ENCODE data around the gene SORCS2. TPM values are rescaled to one million over a fixed set of nuclear protein-coding genes. Genes with fewer than 3 reads are reported as not detected.

The SORCS2 gene
- total and polyA plus RNA-seq, 2 of the 4 experiments (the other 2 are of a cell fraction), result 0.36 to 0.62 TPM

GRCh38 chr4:7307394-7308099 lies 115.2 kb downstream of the SORCS2 start:
- Histone ChIP-seq H2BK120ac (ENCODE audit: low read depth, low read length) (no peak overlapping the region), H3K4ac (ENCODE audit: low read depth, low read length) (no peak overlapping the region), H3K4me1 (ENCODE audit: control insufficient read depth, insufficient read depth, low read length) (no peaks in the 10 kb centered on the region), H4K20me1 (ENCODE audit: insufficient read depth, low read length) (no peaks in the 10 kb centered on the region), H2BK5ac (ENCODE audit: low read depth, low read length, poor library complexity, severe bottlenecking) (no peak overlapping the region), H3K23ac (ENCODE audit: low read depth, low read length) (no peak overlapping the region), H2AK9ac (replicated peaks; ENCODE audit: low read depth, low read length, poor library complexity) (peak overlapping the region; percentile 28), H3K79me1 (ENCODE audit: low read depth in 1 of 2, low read length in 2 of 2) (no peaks in the 10 kb centered on the region), H2BK15ac (ENCODE audit: low read depth, low read length) (no peak overlapping the region), H4K91ac (ENCODE audit: insufficient read depth, low read depth, low read length) (no peak overlapping the region), H3K9me1 (ENCODE audit: insufficient read depth, low read length) (peaks cover 4% of the 10 kb centered on the region; the same call in 1 of the 2 replicates), H3K9ac (ENCODE audit: low read depth, low read length) (no peak overlapping the region), H4K8ac (ENCODE audit: low read depth in 2 of 2, low read length in 2 of 2) (no peak overlapping the region), H3K9me3 (ENCODE audit: control insufficient read depth, insufficient read depth, low read length) (no peaks in the 10 kb centered on the region), H3K4me2 (ENCODE audit: low read depth, low read length) (no peak overlapping the region), H3K18ac (ENCODE audit: low read depth, low read length) (no peak overlapping the region), H3K4me3 (ENCODE audit: insufficient read depth, low read depth, low read length) (no peak overlapping the region), H3K27ac (ENCODE audit: insufficient read depth, low read length) (no peak overlapping the region), H2AFZ (replicated peaks; ENCODE audit: low read length, poor library complexity) (no peak overlapping the region), H3K14ac (replicated peaks; ENCODE audit: low read depth, low read length) (no peak overlapping the region), H3K27me3 (ENCODE audit: control insufficient read depth, insufficient read depth, low read length) (peaks cover 68% of the 10 kb centered on the region), H4K5ac (ENCODE audit: low read depth, low read length) (no peak overlapping the region), H2BK20ac (ENCODE audit: low read depth, low read length) (no peak overlapping the region), H2AK5ac (ENCODE audit: low read depth, low read length) (no peak overlapping the region), H3K56ac (ENCODE audit: extremely low read depth, insufficient read depth, low read length) (no peak overlapping the region), H3K36me3 (ENCODE audit: control insufficient read depth, insufficient read depth, low read length) (no peaks in the 10 kb centered on the region)
- POLR2A ChIA-PET (ENCODE audit: unreplicated experiment), result no interaction called here
- CTCF ChIA-PET, result no interaction called here
- no TSS peak for BruUV-seq (replicated peaks)
- 46% methylated on average over 5 of the region's 6 CpGs; no CpG with 5 or more reads in 1 of the 2 experiments for WGBS, 2 experiments (ENCODE audit: extremely low coverage in 2 of 2, insufficient read length in 1 of 2)
- ATAC-seq (ENCODE audit: low read depth), result no peak
- DNase-seq, result no peak
- in situ Hi-C loops (cut with MboI; ENCODE audit: low sequenced_read_pairs) (no loop called here), dilution Hi-C loops (cut with HindIII; ENCODE audit: low sequenced_read_pairs, unreplicated experiment) (no loop called here), intact Hi-C loops (cut with micrococcal nuclease) (no loop called here)
- TF ChIP-seq SMC3 (IDR thresholded peaks at IDR 0.05; ENCODE audit: low read depth, low read length), result no peak
- no peak for TF ChIP-seq ELK1 (IDR thresholded peaks at IDR 0.05; ENCODE audit: borderline replicate concordance, low read depth, low read length)
- no peak for TF ChIP-seq RFX5 (IDR thresholded peaks at IDR 0.05; ENCODE audit: low read depth, low read length)
- TF ChIP-seq NFE2L2 (IDR thresholded peaks at IDR 0.05; ENCODE audit: low read depth, low read length), result no peak
- no peak for TF ChIP-seq RAD21 (IDR thresholded peaks at IDR 0.05; ENCODE audit: low read length)
- TF ChIP-seq FOS (IDR thresholded peaks at IDR 0.05; ENCODE audit: low read depth, low read length), result no peak
- no peak for TF ChIP-seq RCOR1 (IDR thresholded peaks at IDR 0.05; ENCODE audit: insufficient replicate concordance, low read length)
- TF ChIP-seq MXI1 (IDR thresholded peaks at IDR 0.05; ENCODE audit: borderline replicate concordance, low read depth, low read length), result no peak
- no peak for TF ChIP-seq CEBPB (IDR thresholded peaks at IDR 0.05; ENCODE audit: low read depth, low read length)
- TF ChIP-seq MAFK (IDR thresholded peaks at IDR 0.05; ENCODE audit: low read depth, low read length), result no peak
- TF ChIP-seq MAZ (IDR thresholded peaks at IDR 0.05; ENCODE audit: borderline replicate concordance, low read depth, low read length), result no peak
